Fibroblast of skin of scalp (primary cell): Measurements from ENCODE around the gene HIBADH. TPM values are rescaled to one million over a fixed set of nuclear protein-coding genes. Genes with fewer than 3 reads are reported as not detected.

Source experiments
- DNase-seq: peaks from one replicate; pipeline ENCODE4 v3.0.0-alpha.2; 2013
- polyA plus RNA-seq, 2 experiments: library from polyadenylated mRNA; unstranded; fragments of 120-200 nt; gene quantifications; one replicate each; pipeline ENCODE4 v1.2.1, GENCODE V29; 2013; ENCODE audit not compliant: insufficient read length in 2 of 2

The HIBADH gene
- 26.9 TPM for polyA plus RNA-seq (2013, experiment 1 of 2; ENCODE audit: insufficient read length)
- polyA plus RNA-seq (2013, experiment 2 of 2; ENCODE audit: insufficient read length): 31.2 TPM

GRCh38 chr7:27662490-27663205 lies at the start of gene HIBADH:
Gene HIBADH (minus strand): TSS chr7:27662883. CDS start chr7:27662788, 95 bp downstream.
- peak; percentile 99 for DNase-seq

GRCh38 chr7:27712217-27712616 lies 49.5 kb upstream of the HIBADH start:
- DNase-seq: no peak

- DNase-seq: peak; percentile 74
Observed at GRCh38 chr7:27709137-27710075, 46.7 kb upstream of the HIBADH start.

GRCh38 chr7:27708485-27708884 lies 45.8 kb upstream of the HIBADH start:
- DNase-seq: no peak

GRCh38 chr7:27705200-27705594 lies 42.5 kb upstream of the HIBADH start:
- DNase-seq: no peak

- DNase-seq: no peak
Observed at GRCh38 chr7:27704422-27705199, 41.9 kb upstream of the HIBADH start.

GRCh38 chr7:27703181-27703580 lies 40.5 kb upstream of the HIBADH start:
- peak; percentile 48 for DNase-seq

- no peak for DNase-seq
Observed at GRCh38 chr7:27700501-27700900, 37.8 kb upstream of the HIBADH start.

- DNase-seq: no peak
Observed at GRCh38 chr7:27699751-27700150, 37.1 kb upstream of the HIBADH start.

- peak; percentile 20 for DNase-seq
Observed at GRCh38 chr7:27697861-27698430, 35.3 kb upstream of the HIBADH start.

- DNase-seq: no peak
Observed at GRCh38 chr7:27695096-27695495, 32.4 kb upstream of the HIBADH start.

- no peak for DNase-seq
Observed at GRCh38 chr7:27693794-27694193, 31.1 kb upstream of the HIBADH start.

- DNase-seq: no peak
Observed at GRCh38 chr7:27690649-27691048, 28.0 kb upstream of the HIBADH start.

GRCh38 chr7:27689591-27690164 lies 27.0 kb upstream of the HIBADH start:
- no peak for DNase-seq

GRCh38 chr7:27689150-27689549 lies 26.5 kb upstream of the HIBADH start:
- DNase-seq: peak; percentile 23

GRCh38 chr7:27688646-27689045 lies 26.0 kb upstream of the HIBADH start:
- DNase-seq: peak; percentile 22

GRCh38 chr7:27688056-27688455 lies 25.4 kb upstream of the HIBADH start:
- no peak for DNase-seq

GRCh38 chr7:27686315-27686714 lies 23.6 kb upstream of the HIBADH start:
- no peak for DNase-seq

- DNase-seq: no peak
Observed at GRCh38 chr7:27685893-27686292, 23.2 kb upstream of the HIBADH start.

- no peak for DNase-seq
Observed at GRCh38 chr7:27685209-27685608, 22.5 kb upstream of the HIBADH start.

GRCh38 chr7:27684491-27684890 lies 21.8 kb upstream of the HIBADH start:
- DNase-seq: no peak

- no peak for DNase-seq
Observed at GRCh38 chr7:27680610-27681009, 17.9 kb upstream of the HIBADH start.
